ENCODE data around the gene PGAM1.

DNA sequence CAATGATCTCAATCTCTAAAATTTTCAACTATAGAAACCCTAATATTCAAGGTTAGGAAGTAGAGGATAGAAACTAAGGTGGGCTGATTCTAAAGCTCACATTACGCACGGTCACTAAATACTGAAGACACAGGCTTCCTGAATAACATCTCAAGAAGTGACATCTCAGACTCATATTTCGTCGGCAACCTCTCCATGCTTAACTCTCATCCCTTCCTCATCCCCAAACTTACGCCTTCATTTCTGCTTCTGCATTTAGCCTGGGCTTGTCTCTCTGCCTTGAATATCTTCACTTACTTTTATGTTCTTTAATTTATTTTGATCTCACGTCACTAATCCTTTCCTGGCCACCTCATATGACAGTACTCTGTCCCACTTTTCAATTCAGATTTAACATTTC, 9.2 kb downstream of the PGAM1 start:
- TF ChIP-seq, protein P1, sequence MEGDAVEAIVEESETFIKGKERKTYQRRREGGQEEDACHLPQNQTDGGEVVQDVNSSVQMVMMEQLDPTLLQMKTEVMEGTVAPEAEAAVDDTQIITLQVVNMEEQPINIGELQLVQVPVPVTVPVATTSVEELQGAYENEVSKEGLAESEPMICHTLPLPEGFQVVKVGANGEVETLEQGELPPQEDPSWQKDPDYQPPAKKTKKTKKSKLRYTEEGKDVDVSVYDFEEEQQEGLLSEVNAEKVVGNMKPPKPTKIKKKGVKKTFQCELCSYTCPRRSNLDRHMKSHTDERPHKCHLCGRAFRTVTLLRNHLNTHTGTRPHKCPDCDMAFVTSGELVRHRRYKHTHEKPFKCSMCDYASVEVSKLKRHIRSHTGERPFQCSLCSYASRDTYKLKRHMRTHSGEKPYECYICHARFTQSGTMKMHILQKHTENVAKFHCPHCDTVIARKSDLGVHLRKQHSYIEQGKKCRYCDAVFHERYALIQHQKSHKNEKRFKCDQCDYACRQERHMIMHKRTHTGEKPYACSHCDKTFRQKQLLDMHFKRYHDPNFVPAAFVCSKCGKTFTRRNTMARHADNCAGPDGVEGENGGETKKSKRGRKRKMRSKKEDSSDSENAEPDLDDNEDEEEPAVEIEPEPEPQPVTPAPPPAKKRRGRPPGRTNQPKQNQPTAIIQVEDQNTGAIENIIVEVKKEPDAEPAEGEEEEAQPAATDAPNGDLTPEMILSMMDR (IDR thresholded peaks at IDR 0.05; ENCODE audit: insufficient read depth, low read length, poor library complexity, severe bottlenecking) = no peak
- no peak for TF ChIP-seq EZH2phosphoT487 (conservative IDR thresholded peaks at IDR 0.05; ENCODE audit: low read length)

Measured in SU-DHL-6 (cell line).